T-helper 2 cell treated with Interferon-gamma antibody and Interleukin-4, amounts not matched to agents 100 ng/mL and 5 ng/mL, for 36 hours (primary cell): ENCODE data around the gene PSMB8. TPM values are rescaled to one million over a fixed set of nuclear protein-coding genes. Genes with fewer than 3 reads are reported as not detected.
"Not testable (repeated sequence)": the region's sequence is repeated elsewhere in the genome, so short reads cannot be mapped to it uniquely, and the experiment has no call there.

Experiments used
- intact Hi-C: fragments of 100-400 bp; cut with micrococcal nuclease; formaldehyde crosslinking; loops from one replicate; pipeline ENCODE4 v1.15.1; 2023
- total RNA-seq: library from RNA; stranded (reverse); gene quantifications from 2 replicates; pipeline ENCODE4 v1.2.3, GENCODE V29; 2022

The PSMB8 gene
- total RNA-seq: 448 and 470 TPM in 2 replicates

GRCh38 chr6:32843979-32844838 is at the start of gene PSMB8:
Gene PSMB8, minus strand, starts transcription at chr6:32844047. Its CDS starts 51 bp downstream, at chr6:32843996.
- intact Hi-C loops: loop anchor here (1.0 to 5.0 kb wide), 3 partner anchors 9 to 667 kb away; partner anchors contain the start of genes AGPAT1, RNF5 and TAP1

- intact Hi-C loops: loop anchor here (10.0 kb wide), 1 partner anchor 184 kb away; the partner anchor contains the start of genes HLA-DPA1 and HLA-DPB1
These were observed 47.0 kb upstream of the PSMB8 start for GRCh38 chr6:32890831-32891230.

- intact Hi-C loops: no loop called here
These were observed 45.7 kb upstream of the PSMB8 start for GRCh38 chr6:32889533-32889932.

GRCh38 chr6:32888576-32888975 is 44.7 kb upstream of the PSMB8 start:
- intact Hi-C loops: no loop called here

- intact Hi-C loops: no loop called here
These were observed 43.8 kb upstream of the PSMB8 start for GRCh38 chr6:32887616-32888015.

- intact Hi-C loops: no loop called here
These were observed 43.0 kb upstream of the PSMB8 start for GRCh38 chr6:32886681-32887383.

GRCh38 chr6:32885698-32886286 is 41.9 kb upstream of the PSMB8 start:
- intact Hi-C loops: loop anchor here (1.0 kb wide), 1 partner anchor 100 kb away; no protein-coding TSS in a partner anchor

- intact Hi-C loops: no loop called here
These were observed 39.9 kb upstream of the PSMB8 start for GRCh38 chr6:32883789-32884188.

- intact Hi-C loops: no loop called here
These were observed 39.0 kb upstream of the PSMB8 start for GRCh38 chr6:32882879-32883250.

- intact Hi-C loops: not testable (repeated sequence)
These were observed 37.1 kb upstream of the PSMB8 start for GRCh38 chr6:32880962-32881361.

- intact Hi-C loops: no loop called here
These were observed 35.8 kb upstream of the PSMB8 start for GRCh38 chr6:32879691-32880090.

- intact Hi-C loops: no loop called here
These were observed 32.8 kb upstream of the PSMB8 start for GRCh38 chr6:32876603-32877002.

GRCh38 chr6:32873947-32874346 is 30.1 kb upstream of the PSMB8 start:
- intact Hi-C loops: not testable (repeated sequence)

- intact Hi-C loops: loop anchor here (1.0 to 5.0 kb wide), 4 partner anchors 15 to 72 kb away; partner anchors contain the start of genes TAP1 and TAP2
These were observed 24.5 kb upstream of the PSMB8 start for GRCh38 chr6:32868257-32868788.

- intact Hi-C loops: loop anchor here (1.0 to 5.0 kb wide), 4 partner anchors 14 to 71 kb away; partner anchors contain the start of genes TAP1 and TAP2
These were observed 23.9 kb upstream of the PSMB8 start for GRCh38 chr6:32867554-32868256.

GRCh38 chr6:32867022-32867477 is 23.2 kb upstream of the PSMB8 start:
- intact Hi-C loops: loop anchor here (5.0 kb wide), 1 partner anchor 40 kb away; no protein-coding TSS in a partner anchor

- intact Hi-C loops: loop anchor here (5.0 kb wide), 1 partner anchor 39 kb away; no protein-coding TSS in a partner anchor
These were observed 22.0 kb upstream of the PSMB8 start for GRCh38 chr6:32865724-32866443.

GRCh38 chr6:32862725-32863124 is 18.9 kb upstream of the PSMB8 start:
- intact Hi-C loops: no loop called here

GRCh38 chr6:32860674-32861073 is 16.8 kb upstream of the PSMB8 start:
- intact Hi-C loops: no loop called here

- intact Hi-C loops: loop anchor here (10.0 kb wide), 1 partner anchor 457 kb away; the partner anchor contains the start of genes TAPBP and ZBTB22
These were observed 14.3 kb upstream of the PSMB8 start for GRCh38 chr6:32858194-32858593.
